GM19452 (cell line): ENCODE results near the gene KANSL3.
"Not testable (repeated sequence)": the region's sequence is repeated elsewhere in the genome, so short reads cannot be mapped to it uniquely, and the experiment has no call there.

ENCODE experiments used
- ATAC-seq: cut with Tn5 transposase; IDR thresholded peaks from one replicate; pipeline ENCODE4 v1.9.1; 2021; ENCODE audit not compliant: unreplicated experiment

Gene KANSL3

GRCh38 chr2:96655526-96655925, 17.4 kb upstream of the KANSL3 start:
- no peak for ATAC-seq

GRCh38 chr2:96654791-96655190, 16.7 kb upstream of the KANSL3 start:
- not testable (repeated sequence) for ATAC-seq

- ATAC-seq: no peak
Measured at GRCh38 chr2:96651793-96652192, 13.7 kb upstream of the KANSL3 start.

- no peak for ATAC-seq
Measured at GRCh38 chr2:96649342-96649741, 11.2 kb upstream of the KANSL3 start.

GRCh38 chr2:96648306-96648930, 10.3 kb upstream of the KANSL3 start:
- no peak for ATAC-seq

GRCh38 chr2:96647681-96648080, 9.6 kb upstream of the KANSL3 start:
- ATAC-seq: no peak

- no peak for ATAC-seq
Measured at GRCh38 chr2:96642564-96643360, 4.7 kb upstream of the KANSL3 start, which contains the start of gene FER1L5. FER1L5 (plus strand) TSS chr2:96642764; CDS start chr2:96642837, 73 bp downstream.

GRCh38 chr2:96637385-96638143, 548 bp downstream of the KANSL3 start:
- peak; percentile 79 for ATAC-seq

GRCh38 chr2:96636551-96637171, 1.5 kb downstream of the KANSL3 start:
- ATAC-seq: no peak

- ATAC-seq: no peak
Measured at GRCh38 chr2:96633641-96634040, 4.5 kb downstream of the KANSL3 start.

- no peak for ATAC-seq
Measured at GRCh38 chr2:96631804-96632435, 6.2 kb downstream of the KANSL3 start.

GRCh38 chr2:96626553-96626942, 11.6 kb downstream of the KANSL3 start:
- no peak for ATAC-seq

GRCh38 chr2:96625571-96626552, 12.2 kb downstream of the KANSL3 start:
- no peak for ATAC-seq

GRCh38 chr2:96623116-96623515, 15.0 kb downstream of the KANSL3 start:
- no peak for ATAC-seq

GRCh38 chr2:96622544-96622943, 15.6 kb downstream of the KANSL3 start:
- no peak for ATAC-seq

GRCh38 chr2:96618596-96619283, 19.4 kb downstream of the KANSL3 start:
- no peak for ATAC-seq

- no peak for ATAC-seq
Measured at GRCh38 chr2:96617012-96617411, 21.1 kb downstream of the KANSL3 start.

- no peak for ATAC-seq
Measured at GRCh38 chr2:96616535-96616934, 21.6 kb downstream of the KANSL3 start.

- no peak for ATAC-seq
Measured at GRCh38 chr2:96616128-96616527, 22.0 kb downstream of the KANSL3 start.
